ENCODE data around the gene ULK4. TPM values are rescaled to one million over a fixed set of nuclear protein-coding genes. Genes with fewer than 3 reads are reported as not detected.

The ULK4 gene
- total and polyA plus RNA-seq, 9 of the 15 experiments (the other 6 are each of a cell fraction or from before 2014, with no cell fraction given), result 3.0 to 5.9 (median 3.5) TPM

DNA sequence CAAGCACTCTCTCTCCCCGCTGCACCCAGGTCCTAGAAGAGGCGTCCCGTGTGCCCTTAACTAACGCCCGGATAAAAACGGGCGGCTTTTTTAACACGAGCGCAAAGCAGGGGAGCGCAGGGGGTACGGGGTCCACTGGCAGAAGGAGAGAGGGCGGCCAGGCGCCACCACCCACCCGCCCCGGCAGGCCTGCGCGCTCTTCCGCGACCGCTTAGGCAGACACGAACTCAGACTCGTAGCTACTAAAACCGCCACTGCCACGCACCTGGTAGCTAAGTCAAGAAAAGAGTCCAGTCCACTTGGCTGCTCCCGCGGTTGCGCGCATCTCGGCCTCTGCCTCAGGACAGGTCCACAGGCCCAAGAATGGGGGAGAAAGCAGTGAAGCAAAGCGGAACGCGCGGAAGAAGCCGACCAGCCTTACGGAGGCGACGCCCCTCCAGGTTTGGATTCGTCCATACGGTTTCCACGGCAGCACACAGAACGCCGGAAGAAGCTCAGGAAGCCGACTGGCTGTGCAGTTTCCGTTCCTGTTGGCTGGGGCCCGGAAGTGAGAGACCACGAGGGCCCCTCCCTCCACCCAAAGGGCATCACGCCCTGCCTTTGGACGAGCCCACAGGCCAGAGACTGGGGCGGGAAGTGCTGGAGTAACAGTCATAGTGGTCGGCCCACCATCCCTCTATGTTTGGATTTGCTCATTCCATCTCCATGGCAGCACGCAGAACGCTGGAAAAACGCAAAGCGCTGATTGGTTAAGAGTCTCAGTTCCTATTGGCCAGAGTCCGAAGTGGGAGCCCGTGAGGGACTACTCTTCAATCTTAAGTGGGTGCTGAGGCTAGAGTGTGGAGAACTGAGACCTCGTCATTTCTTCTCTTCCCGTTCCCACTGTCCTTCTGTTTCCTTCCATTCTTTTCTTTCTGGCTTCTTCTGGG, at the start of gene ULK4 (continued):
- TF ChIP-seq ZNF311 (CRISPR knock-in tag; IDR thresholded peaks at IDR 0.05) (no peak), KLF10 (CRISPR knock-in tag; IDR thresholded peaks at IDR 0.05) (no peak), ZNF586 (CRISPR knock-in tag; conservative IDR thresholded peaks at IDR 0.05) (no peak), ELF1 (tag; IDR thresholded peaks at IDR 0.05) (peak; percentile 100), FOXM1 (IDR thresholded peaks at IDR 0.05; ENCODE audit: low read depth) (peak; percentile 83), FOXM1 (CRISPR knock-in tag; IDR thresholded peaks at IDR 0.05; ENCODE audit: low read depth) (0 out of 2 replicates have a peak, but pooled peaks have one; percentile 66), HEY1 (CRISPR knock-in tag; IDR thresholded peaks at IDR 0.05; ENCODE audit: borderline replicate concordance) (no peak), CBX1 (IDR thresholded peaks at IDR 0.05; ENCODE audit: low read depth) (no peak), RHOXF2B (CRISPR knock-in tag; conservative IDR thresholded peaks at IDR 0.05) (no peak), SRSF3 (IDR thresholded peaks at IDR 0.05; ENCODE audit: insufficient read depth, low read length) (no peak), ZNF174 (CRISPR knock-in tag; IDR thresholded peaks at IDR 0.05) (no peak), CHCHD3 (CRISPR knock-in tag; IDR thresholded peaks at IDR 0.05) (no peak), NELFE (IDR thresholded peaks at IDR 0.05; ENCODE audit: insufficient read depth, insufficient read length) (no peak), SP1 (CRISPR knock-in tag; IDR thresholded peaks at IDR 0.05) (peak; percentile 86), CREB5 (CRISPR knock-in tag; IDR thresholded peaks at IDR 0.05) (no peak), ZNF696 (CRISPR knock-in tag; conservative IDR thresholded peaks at IDR 0.05) (no peak), MTF1 (CRISPR knock-in tag; IDR thresholded peaks at IDR 0.05; ENCODE audit: borderline replicate concordance) (no peak), HNRNPL (IDR thresholded peaks at IDR 0.05; ENCODE audit: low read depth, low read length) (no peak), CHD2 (IDR thresholded peaks at IDR 0.05; ENCODE audit: low read depth, low read length) (no peak; the same call in 1 of the 2 replicates), U2AF1 (optimal IDR thresholded peaks at IDR 0.05; ENCODE audit: low read depth, low read length) (no peak)
- TF ChIP-seq, protein P1, sequence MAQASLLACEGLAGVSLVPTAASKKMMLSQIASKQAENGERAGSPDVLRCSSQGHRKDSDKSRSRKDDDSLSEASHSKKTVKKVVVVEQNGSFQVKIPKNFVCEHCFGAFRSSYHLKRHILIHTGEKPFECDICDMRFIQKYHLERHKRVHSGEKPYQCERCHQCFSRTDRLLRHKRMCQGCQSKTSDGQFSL (CRISPR knock-in tag; IDR thresholded peaks at IDR 0.05), result no peak
- TF ChIP-seq, protein P1 (tag; IDR thresholded peaks at IDR 0.05), result no peak
- TF ChIP-seq, protein P2, sequence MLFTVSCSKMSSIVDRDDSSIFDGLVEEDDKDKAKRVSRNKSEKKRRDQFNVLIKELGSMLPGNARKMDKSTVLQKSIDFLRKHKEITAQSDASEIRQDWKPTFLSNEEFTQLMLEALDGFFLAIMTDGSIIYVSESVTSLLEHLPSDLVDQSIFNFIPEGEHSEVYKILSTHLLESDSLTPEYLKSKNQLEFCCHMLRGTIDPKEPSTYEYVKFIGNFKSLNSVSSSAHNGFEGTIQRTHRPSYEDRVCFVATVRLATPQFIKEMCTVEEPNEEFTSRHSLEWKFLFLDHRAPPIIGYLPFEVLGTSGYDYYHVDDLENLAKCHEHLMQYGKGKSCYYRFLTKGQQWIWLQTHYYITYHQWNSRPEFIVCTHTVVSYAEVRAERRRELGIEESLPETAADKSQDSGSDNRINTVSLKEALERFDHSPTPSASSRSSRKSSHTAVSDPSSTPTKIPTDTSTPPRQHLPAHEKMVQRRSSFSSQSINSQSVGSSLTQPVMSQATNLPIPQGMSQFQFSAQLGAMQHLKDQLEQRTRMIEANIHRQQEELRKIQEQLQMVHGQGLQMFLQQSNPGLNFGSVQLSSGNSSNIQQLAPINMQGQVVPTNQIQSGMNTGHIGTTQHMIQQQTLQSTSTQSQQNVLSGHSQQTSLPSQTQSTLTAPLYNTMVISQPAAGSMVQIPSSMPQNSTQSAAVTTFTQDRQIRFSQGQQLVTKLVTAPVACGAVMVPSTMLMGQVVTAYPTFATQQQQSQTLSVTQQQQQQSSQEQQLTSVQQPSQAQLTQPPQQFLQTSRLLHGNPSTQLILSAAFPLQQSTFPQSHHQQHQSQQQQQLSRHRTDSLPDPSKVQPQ (CRISPR knock-in tag; IDR thresholded peaks at IDR 0.05; ENCODE audit: borderline replicate concordance), result no peak
- TF ChIP-seq, protein P3, sequence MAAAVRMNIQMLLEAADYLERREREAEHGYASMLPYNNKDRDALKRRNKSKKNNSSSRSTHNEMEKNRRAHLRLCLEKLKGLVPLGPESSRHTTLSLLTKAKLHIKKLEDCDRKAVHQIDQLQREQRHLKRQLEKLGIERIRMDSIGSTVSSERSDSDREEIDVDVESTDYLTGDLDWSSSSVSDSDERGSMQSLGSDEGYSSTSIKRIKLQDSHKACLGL (CRISPR knock-in tag; IDR thresholded peaks at IDR 0.05; ENCODE audit: borderline replicate concordance, poor library complexity, severe bottlenecking), result no peak

Measured in K562 (cell line).